Heart left ventricle (tissue), 16 donors: ENCODE results near the gene TPTE2. TPM values are rescaled to one million over a fixed set of nuclear protein-coding genes. Genes with fewer than 3 reads are reported as not detected.
A peak's percentile ranks its signal among the peaks of the same experiment; 100 is the strongest.
"Not testable (repeated sequence)": the region's sequence is repeated elsewhere in the genome, so short reads cannot be mapped to it uniquely, and the experiment has no call there.

ENCODE experiments used
- ATAC-seq, 4 donors: fragments of 200-7000 bp; cut with Tn5 transposase; one replicate each; pipeline ENCODE4 v1.9.1; 2020 to 2022; ENCODE audit warnings: moderate library complexity in 4 of 4, mild to moderate bottlenecking in 3 of 4, moderate number of reproducible peaks in 1 of 4
- DNase-seq, 5 donors: peaks; one replicate each; pipeline ENCODE4 v3.0.0-alpha.2; 2020
- H3K27ac ChIP-seq, 12 donors: fragments of 200-600 bp; sonication (generic) in 4 of 12; one replicate each; pipeline versions ENCODE4 v1.5.0 to v1.8.0; 2016 to 2022; ENCODE audit warnings: mild to moderate bottlenecking in 2 of 12
- H3K27me3 ChIP-seq, 9 donors: fragments of 200-600 bp; sonication (generic) in 2 of 9; one replicate each; pipeline versions ENCODE4 v1.5.1 to v1.8.0; 2016 to 2022; ENCODE audit warnings: mild to moderate bottlenecking in 3 of 9
- H3K36me3 ChIP-seq, 9 donors: fragments of 200-600 bp; sonication (generic) in 2 of 9; one replicate each; pipeline versions ENCODE4 v1.5.0 to v1.8.0; 2018 to 2022; ENCODE audit warnings: mild to moderate bottlenecking in 2 of 9
- H3K4me1 ChIP-seq, 12 donors: fragments of 200-600 bp; sonication (generic) in 4 of 12; one replicate each; pipeline versions ENCODE4 v1.5.0 to v1.8.0; 2016 to 2022; ENCODE audit warnings: mild to moderate bottlenecking in 3 of 12
- H3K4me3 ChIP-seq, 12 donors: fragments of 200-600 bp; sonication (generic) in 4 of 12; one replicate each; pipeline versions ENCODE4 v1.5.0 to v1.8.0; 2017 to 2022; ENCODE audit warnings: mild to moderate bottlenecking in 9 of 12, moderate library complexity in 4 of 12
- H3K9me3 ChIP-seq, 12 donors: fragments of 200-600 bp; sonication (generic) in 4 of 12; one replicate each; pipeline versions ENCODE4 v1.5.0 to v1.8.0; 2016 to 2022; ENCODE audit warnings: mild to moderate bottlenecking in 1 of 12
- POLR2A ChIP-seq, 2 donors: fragments of 450-650 bp; IDR thresholded peaks; one replicate each; pipeline ENCODE4 v1.6.1; 2017; ENCODE audit warnings: antibody characterized with exemption in 2 of 2, mild to moderate bottlenecking in 2 of 2, moderate library complexity in 2 of 2
- WGBS, 4 donors: extraction: QIAGEN DNeasy Blood & Tissue Kit in 2 of 4; methylation state at CpG; one replicate each; pipeline versions ENCODE4 v1.1.5 to v1.1.7; 2013 to 2018; 5-methylcytosine and 5-hydroxymethylcytosine counted together
- intact Hi-C, 10 donors: fragments of 100-400 bp; cut with DNase I; formaldehyde crosslinking; loops; one replicate each; pipeline versions ENCODE4 v1.11.1 to v1.14.2; 2022
- long read RNA-seq, 3 donors: library from polyadenylated mRNA; unstranded; transcript quantifications; one replicate each; pipeline ENCODE4 v2.0.0, GENCODE V29; 2020 to 2021
- polyA plus RNA-seq, 2 donors: library from polyadenylated mRNA; stranded (reverse); fragments of 200-250 nt; gene quantifications; one replicate each; pipeline ENCODE4 v1.2.3, GENCODE V29; 2013
- total RNA-seq, 9 donors: library from RNA; depleted of rRNA in 2 of 9; stranded (reverse); fragments of >200 nt in 2 of 9; fragmentation: NEBNext Ultra II Directional in 3 of 9; extraction: Animal tissue kit (Norgen Biotek cat#: 25700) in 3 of 9; gene quantifications; one replicate each; pipeline versions ENCODE4 v1.1.0 to v1.2.4, GENCODE V29; 2016 to 2023
- TF ChIP-seq, protein P1 (sequence below), 12 donors: fragments of 200-600 bp; sonication (generic) in 4 of 12; IDR thresholded peaks; one replicate each; pipeline versions ENCODE4 v1.5.0 to v1.8.0; 2018 to 2022; ENCODE audit warnings: antibody characterized with exemption in 12 of 12, mild to moderate bottlenecking in 5 of 12
- donor health status: ischemic (EF 13 %, LVEDD 7.1; RV severe dilation, severe dysfunction).
- donor health status: healthy with polysubstance abuse.
- donor health status: DM: no; HTN: yes; CAD: no.
- donor health status: DM: no; HTN: no; CAD: no.
- donor health status: ischemic (EF 25% LVEDD 6.9; RV normal size, moderate dysfunction).
- donor health status: ischemic (EF 25% LVEDD 5.7; RV mildly dilated, moderate dysfunction).
- donor health status: healthy.
- donor health status: DM: yes; HTN: yes; CAD: no.
- donor health status: ischemic (EF 35%, LVEDD 5.7; RV mildly dilated, moderate dysfunction).
- donor health status: nonischemic (EF 11% LVEDD 7.7; RV severe dilation, severe dysfunction).
- donor health status: DM: yes; HTN: yes; CAD: no.
- donor health status: PGD.
- donor health status: ischemic (EF 29% LVEDD 5.4; RV normal size, mild dysfunction).
- donor health status: nonischemic (EF 23%, LVEDD 6.1; RV moderate dilation, normal function).

Gene TPTE2
- total RNA-seq (not detected), polyA plus RNA-seq (not detected)
- long read RNA-seq, donor 1: 0 reads
- long read RNA-seq, donor 2: 0 reads
- long read RNA-seq, donor 3: 0 reads

DNA sequence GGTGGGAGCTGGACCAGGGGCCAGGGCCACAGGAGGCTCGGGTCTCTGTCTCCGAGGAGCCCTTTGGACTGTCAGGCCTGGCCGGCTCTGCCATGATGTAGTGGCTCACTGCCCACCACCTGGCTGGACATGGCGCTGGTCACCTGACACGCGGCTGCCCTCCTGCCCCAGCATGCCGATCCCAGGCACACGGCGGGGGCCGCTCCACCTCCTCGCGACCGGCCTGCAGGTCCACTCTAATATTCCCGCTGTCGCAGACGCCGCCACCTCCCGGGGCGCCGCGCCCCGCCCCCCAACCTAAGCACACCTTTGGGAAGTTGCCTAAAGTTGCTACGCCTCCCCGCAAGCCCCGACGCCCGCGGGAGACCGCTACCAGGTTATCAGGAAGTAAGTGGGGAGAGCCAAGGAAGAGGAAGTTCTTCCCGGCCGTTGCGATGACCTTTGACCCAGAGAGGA lies at the start of gene TPTE2:
Gene TPTE2, minus strand, starts transcription at position 406 of the 456 bp plus-strand sequence. CDS start 58,298 bp downstream, outside the sequence.
- DNase-seq, H3K36me3 ChIP-seq, H3K4me1 ChIP-seq, H3K9me3 ChIP-seq, ATAC-seq, H3K4me3 ChIP-seq, intact Hi-C loops, H3K27ac ChIP-seq: not testable (repeated sequence)
- H3K27me3 ChIP-seq: peaks cover 3 to 15% (median 7%) of the 10 kb centered on the region in 9 donors
- WGBS, 4 donors: 83 to 93% (median 91%) methylated on average over 20 to 32 of the region's 32 CpGs

DNA sequence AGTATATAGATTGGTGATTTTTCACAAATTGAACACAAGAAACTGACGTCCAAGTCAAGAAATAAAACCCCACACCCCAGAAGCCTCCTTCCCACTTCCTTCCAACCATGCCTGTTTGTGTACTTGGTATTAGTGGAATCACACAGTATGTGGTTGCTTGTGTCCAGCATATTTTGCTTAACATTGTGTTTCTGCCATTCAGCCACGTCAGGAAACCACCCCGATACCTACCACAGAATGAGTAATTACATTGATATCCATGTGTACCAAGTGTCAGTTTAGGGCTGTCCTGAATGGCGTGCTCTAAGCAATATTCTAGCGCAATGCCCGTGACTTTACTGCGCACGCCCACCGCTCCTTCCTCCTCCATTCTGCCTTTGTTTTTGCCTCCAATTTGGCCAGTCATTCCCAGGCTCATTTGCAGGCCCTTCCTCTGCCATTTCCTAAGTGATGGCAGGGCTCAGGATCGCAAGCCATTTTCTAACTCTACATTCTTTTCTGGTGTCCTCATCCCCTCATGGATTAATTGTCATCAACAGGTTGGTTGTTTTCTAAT lies 46.3 kb upstream of the TPTE2 start:
- Histone ChIP-seq H3K27me3 (peaks cover 0 to 13% (median 0%) of the 10 kb centered on the region in 9 donors), H3K9me3 (no peaks in the 10 kb centered on the region), H3K27ac (no peak overlapping the region), H3K4me1 (peaks cover 0 to 3% (median 0%) of the 10 kb centered on the region in 12 donors), H3K4me3 (no peak overlapping the region), H3K36me3 (no peaks in the 10 kb centered on the region)
- intact Hi-C loops: no loop called here
- no peak for ATAC-seq
- TF ChIP-seq, protein P1, sequence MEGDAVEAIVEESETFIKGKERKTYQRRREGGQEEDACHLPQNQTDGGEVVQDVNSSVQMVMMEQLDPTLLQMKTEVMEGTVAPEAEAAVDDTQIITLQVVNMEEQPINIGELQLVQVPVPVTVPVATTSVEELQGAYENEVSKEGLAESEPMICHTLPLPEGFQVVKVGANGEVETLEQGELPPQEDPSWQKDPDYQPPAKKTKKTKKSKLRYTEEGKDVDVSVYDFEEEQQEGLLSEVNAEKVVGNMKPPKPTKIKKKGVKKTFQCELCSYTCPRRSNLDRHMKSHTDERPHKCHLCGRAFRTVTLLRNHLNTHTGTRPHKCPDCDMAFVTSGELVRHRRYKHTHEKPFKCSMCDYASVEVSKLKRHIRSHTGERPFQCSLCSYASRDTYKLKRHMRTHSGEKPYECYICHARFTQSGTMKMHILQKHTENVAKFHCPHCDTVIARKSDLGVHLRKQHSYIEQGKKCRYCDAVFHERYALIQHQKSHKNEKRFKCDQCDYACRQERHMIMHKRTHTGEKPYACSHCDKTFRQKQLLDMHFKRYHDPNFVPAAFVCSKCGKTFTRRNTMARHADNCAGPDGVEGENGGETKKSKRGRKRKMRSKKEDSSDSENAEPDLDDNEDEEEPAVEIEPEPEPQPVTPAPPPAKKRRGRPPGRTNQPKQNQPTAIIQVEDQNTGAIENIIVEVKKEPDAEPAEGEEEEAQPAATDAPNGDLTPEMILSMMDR (IDR thresholded peaks at IDR 0.05): no peak
- TF ChIP-seq POLR2A (IDR thresholded peaks at IDR 0.05): no peak
- 92 to 95% (median 93%) methylated on average over 10 of the region's 10 CpGs for WGBS, 4 donors
- DNase-seq: peak in 1 of 5 donors; percentile 2

DNA sequence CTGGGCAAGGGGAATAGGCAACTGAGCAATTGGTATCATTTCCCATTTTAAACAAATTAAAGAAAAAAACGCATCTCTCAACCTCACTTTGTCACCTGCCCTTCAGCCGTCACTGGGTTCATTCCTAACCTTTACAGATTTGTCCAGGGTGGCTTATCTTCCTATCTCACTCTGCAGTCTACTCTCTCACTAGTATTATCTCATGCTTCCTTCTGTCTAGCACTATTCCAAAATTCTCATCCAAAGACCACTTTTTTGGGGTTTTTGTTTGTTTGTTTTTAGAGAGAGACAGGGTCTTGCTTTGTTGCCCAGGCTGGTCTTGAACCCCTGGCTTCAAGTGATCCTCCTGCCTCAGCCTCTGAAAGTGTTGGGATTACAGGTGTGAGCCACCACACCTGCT lies 45.4 kb upstream of the TPTE2 start:
- Histone ChIP-seq H3K36me3 (no peaks in the 10 kb centered on the region), H3K4me3 (no peak overlapping the region), H3K27ac (no peak overlapping the region), H3K27me3 (peaks cover 0 to 20% (median 8%) of the 10 kb centered on the region in 9 donors), H3K9me3 (no peaks in the 10 kb centered on the region), H3K4me1 (peaks cover 0 to 12% (median 5%) of the 10 kb centered on the region in 12 donors)
- DNase-seq (no peak), ATAC-seq (no peak)
- intact Hi-C loops: no loop called here
- WGBS, 4 donors: 90 to 96% (median 92%) methylated on average over 2 of the region's 2 CpGs
- TF ChIP-seq POLR2A (IDR thresholded peaks at IDR 0.05): no peak
- TF ChIP-seq, protein P1 (IDR thresholded peaks at IDR 0.05): no peak

DNA sequence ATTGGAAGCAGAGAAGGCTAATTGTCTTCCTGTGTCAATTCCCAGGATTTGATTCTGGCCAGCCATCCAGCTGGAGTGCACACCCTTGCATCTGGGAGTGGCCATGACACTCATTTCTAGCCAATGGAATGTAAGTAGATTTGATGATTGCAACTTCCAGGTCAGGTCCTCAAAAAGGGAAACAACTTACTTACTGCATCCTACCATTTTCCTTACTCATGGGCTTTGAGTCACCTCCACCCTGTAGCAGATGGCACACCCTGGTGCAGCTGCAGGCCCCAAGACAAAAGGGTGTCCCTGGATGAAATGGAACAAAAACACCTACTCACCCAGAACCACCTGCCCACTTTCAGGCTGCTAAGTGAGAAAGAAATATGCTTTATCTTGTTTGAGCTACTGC lies 44.8 kb upstream of the TPTE2 start:
- no peak overlapping the region for H3K4me3 ChIP-seq
- ATAC-seq (no peak), DNase-seq (no peak)
- intact Hi-C loops: no loop called here
- H3K27me3 ChIP-seq: peaks cover 0 to 26% (median 11%) of the 10 kb centered on the region in 9 donors
- peaks cover 0 to 15% (median 5%) of the 10 kb centered on the region in 12 donors for H3K4me1 ChIP-seq
- no peaks in the 10 kb centered on the region for H3K36me3 ChIP-seq
- TF ChIP-seq, protein P1 (IDR thresholded peaks at IDR 0.05): no peak
- TF ChIP-seq POLR2A (IDR thresholded peaks at IDR 0.05): no peak
- H3K9me3 ChIP-seq: no peaks in the 10 kb centered on the region
- H3K27ac ChIP-seq: no peak overlapping the region
